Dendritic cell treated with granulocyte-macrophage colony-stimulating factor and Interleukin-4, amounts not matched to agents 40 ng/mL and 50 ng/mL, for 4 days (primary cell): ENCODE measurements around the gene NFIA.

Experiments
- H3K27ac Mint-ChIP-seq: one replicate; pipeline ENCODE4 v1.8.0; 2022; ENCODE audit warnings: mild to moderate bottlenecking, mixed read lengths
- H3K27me3 Mint-ChIP-seq: one replicate; pipeline ENCODE4 v1.8.0; 2022; ENCODE audit warnings: mild to moderate bottlenecking, mixed read lengths
- H3K36me3 Mint-ChIP-seq: one replicate; pipeline ENCODE4 v1.8.0; 2022; ENCODE audit warnings: low read depth, mixed read lengths
- H3K4me1 Mint-ChIP-seq: one replicate; pipeline ENCODE4 v1.8.0; 2022; ENCODE audit warnings: low read depth, mixed read lengths
- H3K4me3 Mint-ChIP-seq: one replicate; pipeline ENCODE4 v1.8.0; 2022; ENCODE audit warnings: mild to moderate bottlenecking, moderate library complexity, mixed read lengths
- H3K9me3 Mint-ChIP-seq: one replicate; pipeline ENCODE4 v1.8.0; 2022; ENCODE audit warnings: mixed read lengths
- intact Hi-C: fragments of 100-400 bp; cut with micrococcal nuclease; formaldehyde crosslinking; loops from one replicate; pipeline ENCODE4 v1.15.0; 2022

Gene NFIA

GRCh38 chr1:61141288-61142042 is 59.1 kb downstream of the NFIA start:
- Mint-ChIP-seq H3K4me1 (peaks cover 18% of the 10 kb centered on the region), H3K36me3 (no peaks in the 10 kb centered on the region), H3K27me3 (no peaks in the 10 kb centered on the region), H3K27ac (no peak overlapping the region), H3K4me3 (no peak overlapping the region), H3K9me3 (no peaks in the 10 kb centered on the region)
- intact Hi-C loops = no loop called here

- Mint-ChIP-seq H3K27me3 (no peaks in the 10 kb centered on the region), H3K4me1 (peaks cover 18% of the 10 kb centered on the region), H3K27ac (no peak overlapping the region), H3K4me3 (no peak overlapping the region), H3K36me3 (no peaks in the 10 kb centered on the region), H3K9me3 (no peaks in the 10 kb centered on the region)
- intact Hi-C loops = no loop called here
Observed at GRCh38 chr1:61142043-61142440, 59.7 kb downstream of the NFIA start.

- Mint-ChIP-seq H3K27me3 (no peaks in the 10 kb centered on the region), H3K27ac (no peak overlapping the region), H3K4me3 (no peak overlapping the region), H3K9me3 (no peaks in the 10 kb centered on the region), H3K4me1 (peaks cover 18% of the 10 kb centered on the region), H3K36me3 (no peaks in the 10 kb centered on the region)
- intact Hi-C loops = no loop called here
Observed at GRCh38 chr1:61142726-61143500, 60.6 kb downstream of the NFIA start.

GRCh38 chr1:61143821-61144424 is 61.6 kb downstream of the NFIA start:
- intact Hi-C loops = no loop called here
- no peak overlapping the region for H3K27ac Mint-ChIP-seq
- H3K9me3 Mint-ChIP-seq = no peaks in the 10 kb centered on the region

GRCh38 chr1:61149010-61149860 is 66.9 kb downstream of the NFIA start:
- no peaks in the 10 kb centered on the region for H3K36me3 Mint-ChIP-seq
- H3K27ac Mint-ChIP-seq = no peak overlapping the region
- no peak overlapping the region for H3K4me3 Mint-ChIP-seq
- H3K27me3 Mint-ChIP-seq = no peaks in the 10 kb centered on the region
- intact Hi-C loops = no loop called here
- H3K4me1 Mint-ChIP-seq = no peaks in the 10 kb centered on the region
- no peaks in the 10 kb centered on the region for H3K9me3 Mint-ChIP-seq

More at GRCh38 chr1:61143821-61144424, 61.6 kb downstream of the NFIA start:
- Mint-ChIP-seq H3K36me3 (no peaks in the 10 kb centered on the region), H3K4me3 (no peak overlapping the region), H3K4me1 (peaks cover 18% of the 10 kb centered on the region), H3K27me3 (no peaks in the 10 kb centered on the region)

GRCh38 chr1:61151565-61151964 is 69.2 kb downstream of the NFIA start:
- no peak overlapping the region for H3K4me3 Mint-ChIP-seq
- no peaks in the 10 kb centered on the region for H3K36me3 Mint-ChIP-seq
- H3K27ac Mint-ChIP-seq = no peak overlapping the region
- no peaks in the 10 kb centered on the region for H3K9me3 Mint-ChIP-seq
- intact Hi-C loops = no loop called here
- peaks cover under 1% of the 10 kb centered on the region for H3K4me1 Mint-ChIP-seq
- H3K27me3 Mint-ChIP-seq = no peaks in the 10 kb centered on the region

- Mint-ChIP-seq H3K27me3 (no peaks in the 10 kb centered on the region), H3K36me3 (no peaks in the 10 kb centered on the region), H3K27ac (no peak overlapping the region), H3K4me3 (no peak overlapping the region), H3K9me3 (no peaks in the 10 kb centered on the region), H3K4me1 (peaks cover 6% of the 10 kb centered on the region)
- intact Hi-C loops = no loop called here
Observed at GRCh38 chr1:61152066-61152465, 69.7 kb downstream of the NFIA start.

GRCh38 chr1:61152469-61153105 is 70.2 kb downstream of the NFIA start:
- Mint-ChIP-seq H3K4me3 (no peak overlapping the region), H3K27me3 (no peaks in the 10 kb centered on the region), H3K36me3 (no peaks in the 10 kb centered on the region), H3K27ac (no peak overlapping the region), H3K9me3 (no peaks in the 10 kb centered on the region), H3K4me1 (peaks cover 11% of the 10 kb centered on the region)
- intact Hi-C loops = no loop called here

GRCh38 chr1:61156576-61157467 is 74.5 kb downstream of the NFIA start:
- H3K36me3 Mint-ChIP-seq = no peaks in the 10 kb centered on the region
- H3K9me3 Mint-ChIP-seq = no peaks in the 10 kb centered on the region
- no peak overlapping the region for H3K27ac Mint-ChIP-seq
- H3K4me1 Mint-ChIP-seq = peaks cover 26% of the 10 kb centered on the region
- no peak overlapping the region for H3K4me3 Mint-ChIP-seq
- H3K27me3 Mint-ChIP-seq = no peaks in the 10 kb centered on the region
- intact Hi-C loops = no loop called here

GRCh38 chr1:61157468-61157987 is 75.2 kb downstream of the NFIA start:
- Mint-ChIP-seq H3K4me3 (no peak overlapping the region), H3K27ac (no peak overlapping the region), H3K27me3 (no peaks in the 10 kb centered on the region), H3K9me3 (no peaks in the 10 kb centered on the region), H3K36me3 (no peaks in the 10 kb centered on the region), H3K4me1 (peaks cover 26% of the 10 kb centered on the region)
- intact Hi-C loops = no loop called here

GRCh38 chr1:61158591-61158990 is 76.2 kb downstream of the NFIA start:
- Mint-ChIP-seq H3K27ac (no peak overlapping the region), H3K4me1 (peaks cover 26% of the 10 kb centered on the region), H3K36me3 (no peaks in the 10 kb centered on the region), H3K4me3 (no peak overlapping the region), H3K27me3 (no peaks in the 10 kb centered on the region), H3K9me3 (no peaks in the 10 kb centered on the region)
- intact Hi-C loops = no loop called here

- intact Hi-C loops = no loop called here
- Mint-ChIP-seq H3K4me1 (peaks cover 26% of the 10 kb centered on the region), H3K27ac (no peak overlapping the region), H3K9me3 (no peaks in the 10 kb centered on the region), H3K27me3 (no peaks in the 10 kb centered on the region), H3K36me3 (no peaks in the 10 kb centered on the region), H3K4me3 (no peak overlapping the region)
Observed at GRCh38 chr1:61160526-61160925, 78.2 kb downstream of the NFIA start.
